ENCODE measurements around the gene MMS22L.
A peak's percentile ranks its signal among the peaks of the same experiment; 100 is the strongest.

The MMS22L gene, protein sequence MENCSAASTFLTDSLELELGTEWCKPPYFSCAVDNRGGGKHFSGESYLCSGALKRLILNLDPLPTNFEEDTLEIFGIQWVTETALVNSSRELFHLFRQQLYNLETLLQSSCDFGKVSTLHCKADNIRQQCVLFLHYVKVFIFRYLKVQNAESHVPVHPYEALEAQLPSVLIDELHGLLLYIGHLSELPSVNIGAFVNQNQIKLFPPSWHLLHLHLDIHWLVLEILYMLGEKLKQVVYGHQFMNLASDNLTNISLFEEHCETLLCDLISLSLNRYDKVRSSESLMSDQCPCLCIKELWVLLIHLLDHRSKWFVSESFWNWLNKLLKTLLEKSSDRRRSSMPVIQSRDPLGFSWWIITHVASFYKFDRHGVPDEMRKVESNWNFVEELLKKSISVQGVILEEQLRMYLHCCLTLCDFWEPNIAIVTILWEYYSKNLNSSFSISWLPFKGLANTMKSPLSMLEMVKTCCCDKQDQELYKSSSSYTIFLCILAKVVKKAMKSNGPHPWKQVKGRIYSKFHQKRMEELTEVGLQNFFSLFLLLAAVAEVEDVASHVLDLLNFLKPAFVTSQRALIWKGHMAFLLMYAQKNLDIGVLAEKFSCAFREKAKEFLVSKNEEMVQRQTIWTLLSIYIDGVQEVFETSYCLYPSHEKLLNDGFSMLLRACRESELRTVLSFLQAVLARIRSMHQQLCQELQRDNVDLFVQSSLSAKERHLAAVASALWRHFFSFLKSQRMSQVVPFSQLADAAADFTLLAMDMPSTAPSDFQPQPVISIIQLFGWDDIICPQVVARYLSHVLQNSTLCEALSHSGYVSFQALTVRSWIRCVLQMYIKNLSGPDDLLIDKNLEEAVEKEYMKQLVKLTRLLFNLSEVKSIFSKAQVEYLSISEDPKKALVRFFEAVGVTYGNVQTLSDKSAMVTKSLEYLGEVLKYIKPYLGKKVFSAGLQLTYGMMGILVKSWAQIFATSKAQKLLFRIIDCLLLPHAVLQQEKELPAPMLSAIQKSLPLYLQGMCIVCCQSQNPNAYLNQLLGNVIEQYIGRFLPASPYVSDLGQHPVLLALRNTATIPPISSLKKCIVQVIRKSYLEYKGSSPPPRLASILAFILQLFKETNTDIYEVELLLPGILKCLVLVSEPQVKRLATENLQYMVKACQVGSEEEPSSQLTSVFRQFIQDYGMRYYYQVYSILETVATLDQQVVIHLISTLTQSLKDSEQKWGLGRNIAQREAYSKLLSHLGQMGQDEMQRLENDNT

DNA sequence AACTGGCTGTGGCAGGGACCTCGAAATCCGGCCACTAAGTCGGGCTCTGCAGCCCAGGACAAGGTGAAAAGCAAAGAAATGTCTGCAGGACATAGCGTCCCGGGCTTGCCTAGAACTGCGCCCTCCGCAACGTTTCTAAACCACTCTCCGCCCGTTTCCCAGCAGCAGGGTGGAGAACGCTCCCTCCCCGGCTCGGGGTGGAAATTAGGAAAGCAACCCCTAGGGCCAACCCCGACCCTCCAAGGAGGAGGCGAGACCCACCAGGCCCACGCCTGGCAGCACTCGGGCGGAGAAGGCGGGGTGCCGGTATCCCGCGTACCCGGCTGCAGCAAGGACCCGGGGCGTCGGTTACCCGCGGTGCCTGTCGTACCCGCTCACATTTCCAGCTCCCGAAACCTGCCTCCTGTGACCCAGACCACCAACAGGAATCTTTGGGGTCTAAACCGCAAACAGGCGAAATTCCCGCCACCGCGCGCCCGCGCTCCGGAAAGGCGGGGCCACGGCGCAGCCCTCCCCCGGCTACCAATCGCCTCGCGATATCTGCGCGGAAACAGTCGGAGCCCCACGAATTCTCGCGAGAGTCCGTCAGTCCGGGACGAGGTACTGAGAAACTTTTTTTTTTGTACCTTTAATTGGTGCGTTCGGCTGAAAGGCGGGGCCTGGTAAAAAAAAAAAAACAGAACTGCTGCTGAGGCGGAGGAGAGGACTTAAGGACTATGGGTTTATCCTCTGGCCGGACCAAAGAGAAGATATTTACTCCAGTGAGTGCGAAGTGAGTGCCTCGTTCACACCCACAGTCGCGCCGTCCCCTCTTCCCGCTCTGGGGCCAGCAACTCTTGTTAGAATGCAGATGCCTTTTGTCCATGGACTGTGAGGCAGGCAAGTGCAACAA, at the start of gene MMS22L:
MMS22L (minus strand) TSS at position 491 of the 892 bp plus-strand sequence. CDS start 739 bp downstream, outside the sequence.
- DNase-seq (ENCODE audit: low read depth), result peak; percentile 93

DNA sequence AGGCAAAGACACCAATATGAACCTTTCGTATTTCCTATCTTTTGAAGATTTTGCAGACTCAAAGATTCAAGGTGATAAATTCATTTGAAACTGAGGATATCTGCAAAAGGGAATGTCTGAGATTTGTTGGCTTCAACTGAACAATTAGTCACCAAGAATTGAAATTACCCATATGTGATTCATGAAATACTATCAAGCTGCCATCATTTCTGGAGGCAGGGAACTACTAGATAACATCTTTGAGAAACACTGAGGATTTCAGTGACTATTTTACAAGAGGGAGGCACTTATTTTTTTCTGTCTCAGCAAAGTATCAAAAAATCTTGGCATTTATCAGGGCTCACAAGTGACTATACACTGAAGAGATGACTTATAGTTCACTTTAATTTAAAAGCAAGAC, 39.8 kb upstream of the MMS22L start:
- DNase-seq (ENCODE audit: low read depth), result no peak

DNA sequence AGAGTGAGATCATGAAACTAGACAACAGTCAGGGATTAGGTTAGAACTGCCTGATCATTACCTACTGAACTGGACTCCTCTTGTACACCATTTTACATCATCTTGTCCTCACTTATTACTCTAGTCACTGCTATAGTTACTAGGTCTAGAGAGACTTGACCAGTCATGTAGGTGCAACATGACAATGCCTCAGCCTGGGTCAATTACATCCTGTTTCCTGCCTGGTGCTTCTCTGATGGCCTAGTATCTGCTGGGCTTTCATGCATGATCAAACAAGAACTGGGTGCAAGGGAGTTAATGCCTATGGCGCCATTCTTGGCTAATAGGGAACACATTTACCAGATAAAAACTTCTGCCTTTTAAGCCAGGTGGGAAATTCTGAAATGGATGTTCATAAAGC, 39.2 kb upstream of the MMS22L start:
- no peak for DNase-seq (ENCODE audit: low read depth)

DNA sequence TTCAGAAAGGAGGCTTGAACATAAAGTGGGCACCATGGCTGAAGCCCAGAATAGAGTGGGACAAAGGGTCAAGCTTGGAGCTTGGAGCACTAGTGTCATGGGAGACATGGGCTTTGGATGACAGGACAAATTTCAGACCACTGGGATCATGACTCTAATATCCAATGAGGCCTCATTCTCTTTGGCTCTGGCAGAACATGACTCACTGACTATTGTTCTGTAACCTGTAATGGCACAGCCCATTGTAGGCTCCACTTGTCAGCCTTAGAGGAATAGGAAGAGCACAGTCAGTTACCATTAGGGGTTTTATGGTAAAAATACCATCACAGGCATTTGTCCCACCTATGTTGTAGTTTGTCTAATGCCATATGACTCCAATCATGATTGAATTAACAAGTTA, 34.0 kb upstream of the MMS22L start:
- no peak for DNase-seq (ENCODE audit: low read depth)

DNA sequence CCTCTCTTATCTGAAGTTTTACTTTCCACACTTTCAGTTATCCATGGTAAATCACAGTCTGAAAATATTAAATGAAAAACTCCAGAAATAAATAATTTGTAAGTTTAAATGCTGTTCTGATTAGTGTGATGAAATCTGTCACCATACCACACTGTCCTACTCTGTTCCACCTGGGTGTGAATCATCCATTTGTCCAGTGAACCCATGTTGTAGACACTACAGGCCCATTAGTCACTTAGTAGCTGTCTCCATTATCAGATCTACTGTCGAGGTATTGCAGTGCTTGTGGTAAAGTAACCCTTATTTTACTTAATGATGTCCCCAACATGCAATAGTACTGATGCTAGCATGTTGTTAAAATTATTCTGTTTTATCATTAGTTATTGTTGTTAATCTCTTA, 29.2 kb upstream of the MMS22L start:
- DNase-seq (ENCODE audit: low read depth), result no peak

DNA sequence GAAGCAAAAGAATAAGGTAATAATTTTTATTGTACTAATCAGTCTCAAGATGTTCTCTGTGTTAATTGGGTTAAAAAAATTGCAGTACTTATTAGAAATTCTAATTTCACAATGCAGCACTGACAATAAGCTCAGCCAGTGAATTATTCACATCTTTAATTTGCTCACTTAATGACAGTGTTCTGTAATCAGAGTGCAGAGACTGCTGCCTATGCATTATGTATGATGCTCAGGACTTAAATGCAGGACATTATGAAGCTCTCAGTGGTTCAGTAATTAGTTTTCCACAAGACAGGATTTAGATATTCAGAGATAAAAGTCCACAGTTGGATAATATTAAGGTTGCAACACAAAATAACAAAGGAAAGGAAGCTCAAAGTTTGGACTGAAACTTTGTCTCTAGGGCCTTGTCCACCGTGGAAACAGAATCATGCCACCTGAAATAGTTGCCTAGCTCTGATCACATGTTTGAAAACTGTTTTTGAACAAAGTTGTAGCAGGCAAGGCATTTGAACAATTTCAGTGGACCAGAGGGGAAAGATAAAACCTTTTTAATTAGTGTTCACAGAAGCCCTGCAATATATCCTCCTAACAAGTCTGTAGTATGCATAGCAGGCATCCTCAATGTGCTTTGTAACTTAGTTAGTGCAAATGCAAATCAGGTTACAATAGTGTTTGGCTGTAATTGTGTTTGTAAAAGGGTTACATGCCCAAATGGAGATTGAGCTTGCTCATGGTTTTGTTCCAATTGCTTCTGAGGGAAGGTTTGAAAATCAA, 23.7 kb upstream of the MMS22L start:
- no peak for DNase-seq (ENCODE audit: low read depth)

DNA sequence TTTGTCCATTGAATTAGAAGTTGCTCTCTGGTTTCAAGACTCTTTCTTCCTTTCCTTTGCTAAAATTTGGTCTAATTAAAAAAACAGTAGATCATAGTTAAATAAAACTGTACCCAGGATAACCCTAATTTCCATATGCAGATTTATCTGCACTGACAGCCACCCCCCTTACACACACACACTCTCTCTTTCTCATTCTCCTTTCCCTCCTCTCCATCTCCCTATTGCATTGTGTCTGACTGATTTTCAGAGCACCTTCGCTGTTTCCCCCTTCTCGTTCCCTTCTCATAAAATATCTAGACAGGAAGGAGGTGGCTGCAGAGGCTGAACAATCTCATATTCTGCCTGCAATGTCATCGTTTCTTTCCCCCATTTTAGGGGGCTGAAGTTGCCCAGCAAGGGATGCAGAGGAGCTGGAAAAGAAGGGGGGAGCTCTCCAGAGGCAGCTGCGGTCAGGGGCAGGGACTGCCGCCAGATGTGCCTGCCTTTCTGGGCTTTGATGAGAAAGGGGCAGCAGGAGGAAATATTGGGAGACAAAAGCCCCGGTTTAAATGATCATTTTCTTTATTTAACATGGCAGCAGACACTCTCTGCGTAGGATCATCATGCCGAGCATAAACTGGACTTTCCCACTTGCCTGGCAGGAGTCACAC, 22.5 kb upstream of the MMS22L start:
- no peak for DNase-seq (ENCODE audit: low read depth)

DNA sequence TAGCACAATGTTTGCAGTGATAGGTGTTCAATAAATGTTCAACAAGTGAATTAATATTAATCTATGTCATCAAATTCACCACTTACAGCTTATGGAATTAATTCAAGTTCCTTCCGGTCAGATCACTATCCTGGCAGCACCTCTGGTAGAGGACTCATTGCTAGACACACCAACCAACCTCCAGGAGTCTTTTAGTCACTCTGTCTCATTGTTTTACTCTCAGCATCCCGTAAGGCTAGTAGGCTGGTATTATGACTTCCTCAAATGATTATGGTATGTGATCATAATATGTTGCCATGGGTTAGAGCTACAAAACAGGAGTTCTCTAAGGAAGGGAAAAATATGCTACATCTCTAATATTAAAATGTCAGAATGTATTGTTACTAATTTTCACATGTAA, 21.7 kb upstream of the MMS22L start:
- DNase-seq (ENCODE audit: low read depth), result no peak

DNA sequence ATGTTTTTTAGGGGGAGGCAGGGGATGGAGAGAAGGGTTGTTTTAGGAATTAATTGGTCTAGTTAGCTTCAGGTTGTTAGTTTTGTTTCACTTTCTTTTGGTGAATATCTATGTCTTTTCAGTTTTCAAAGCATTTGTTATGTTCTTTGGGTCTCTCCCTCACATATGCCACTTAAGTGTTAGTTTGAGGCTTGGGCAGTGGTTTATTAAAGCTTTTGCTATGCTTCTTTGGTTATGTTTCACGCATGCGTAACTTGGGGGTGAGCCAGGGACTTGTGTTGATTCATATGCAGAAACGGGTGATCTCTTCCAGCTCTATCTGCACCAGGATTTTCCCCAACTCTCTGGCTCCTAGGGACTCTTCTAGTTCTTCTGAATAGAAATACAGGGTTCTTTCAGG, 11.4 kb upstream of the MMS22L start:
- DNase-seq (ENCODE audit: low read depth), result peak; percentile 42

DNA sequence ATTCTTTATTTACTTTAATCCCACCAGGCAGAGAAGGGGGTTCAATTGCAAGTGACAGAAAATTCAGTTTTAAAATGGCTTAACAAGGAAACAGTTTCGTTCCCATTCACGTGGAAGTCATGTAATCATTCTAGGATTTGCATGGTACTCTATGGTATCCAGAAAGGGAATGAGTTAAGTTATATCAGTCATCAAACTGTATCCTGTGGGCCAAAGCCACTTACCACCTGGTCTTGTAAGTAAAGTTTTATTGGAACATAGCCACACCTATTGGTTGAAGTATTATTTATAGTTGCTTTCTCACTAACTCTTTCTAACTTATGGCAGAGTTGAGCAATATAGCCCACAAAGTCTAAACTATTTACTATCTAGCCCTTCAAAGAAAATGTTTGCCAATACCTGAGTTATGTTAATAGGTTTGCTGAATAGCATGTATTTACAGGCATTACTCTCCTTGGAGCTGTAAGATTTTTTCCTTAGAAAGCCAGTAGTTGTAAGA, 10.2 kb upstream of the MMS22L start:
- DNase-seq (ENCODE audit: low read depth), result no peak

DNA sequence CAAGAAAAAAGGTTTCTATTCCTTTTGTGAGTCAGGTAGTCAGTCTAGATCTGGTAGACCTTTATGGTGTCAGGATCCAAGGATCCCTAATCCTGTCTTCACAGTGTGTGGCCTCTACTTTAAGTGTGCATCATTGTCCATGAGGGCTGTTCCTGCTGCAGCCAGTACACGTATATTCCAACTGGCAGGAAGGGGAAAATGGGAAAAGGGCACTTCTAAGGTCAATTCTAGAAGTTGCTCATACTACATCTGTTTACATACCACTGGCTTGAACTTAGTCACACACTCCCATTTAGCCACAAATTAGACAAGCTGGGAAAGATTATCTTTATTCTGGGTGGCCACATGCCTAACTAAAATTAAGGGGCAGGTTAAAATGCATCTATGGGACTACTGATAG, 9.7 kb upstream of the MMS22L start:
- no peak for DNase-seq (ENCODE audit: low read depth)

DNA sequence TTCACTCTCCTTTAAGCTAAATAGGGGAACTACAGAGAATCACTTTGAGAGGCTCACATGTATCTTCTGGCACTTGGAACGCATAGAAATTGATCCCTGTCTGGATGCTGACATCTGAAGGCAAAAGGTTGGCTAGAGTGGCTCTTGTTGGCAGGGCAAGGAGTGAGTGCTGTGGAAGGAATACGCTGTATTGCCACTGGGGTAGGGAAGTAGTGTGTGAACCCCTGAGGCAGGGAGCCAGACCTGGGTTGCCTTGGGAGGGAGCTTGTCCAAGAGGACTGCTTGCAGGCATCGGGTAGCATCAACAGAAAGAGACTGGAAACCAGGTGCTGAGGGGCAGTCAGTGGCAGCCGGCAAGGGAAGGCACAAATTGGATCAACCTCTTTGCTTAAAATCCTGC, 8.9 kb upstream of the MMS22L start:
- no peak for DNase-seq (ENCODE audit: low read depth)

DNA sequence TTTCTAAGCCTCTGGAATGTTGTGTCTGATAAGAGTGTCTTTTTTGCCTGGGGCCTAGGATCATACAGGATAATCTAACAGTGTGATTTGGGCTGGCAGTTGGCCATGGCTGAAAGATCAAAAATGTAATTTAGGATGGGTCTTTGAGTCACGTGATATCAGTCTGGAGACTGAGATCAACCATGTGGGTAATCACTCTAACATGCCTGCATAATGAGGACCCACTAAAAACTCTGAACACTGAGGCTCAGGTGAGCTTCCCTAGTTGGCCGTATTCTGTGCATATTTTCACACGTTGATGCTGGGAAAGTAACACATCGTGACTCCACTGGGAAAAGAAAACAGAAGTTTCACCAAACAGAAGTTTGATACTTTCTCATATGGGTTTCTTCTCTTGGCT, 6.3 kb upstream of the MMS22L start:
- no peak for DNase-seq (ENCODE audit: low read depth)

DNA sequence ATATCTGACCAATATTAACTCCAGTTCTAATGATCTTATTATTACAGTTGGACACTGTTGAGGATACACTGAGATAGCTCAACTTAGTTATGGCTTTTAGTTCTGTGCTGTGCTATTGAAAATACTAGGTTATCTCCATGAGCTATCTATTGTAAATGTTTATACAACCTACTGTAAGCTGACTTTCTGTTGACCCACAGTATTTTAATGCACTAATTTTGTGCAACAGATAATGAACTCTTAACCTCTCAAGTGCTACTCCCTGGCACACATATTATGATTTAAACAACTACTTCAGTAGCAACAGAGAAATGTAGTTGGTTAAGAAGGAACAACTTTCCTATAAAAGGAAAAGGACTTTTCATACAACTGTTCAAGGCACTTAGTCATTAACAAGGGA, 5.2 kb upstream of the MMS22L start:
- DNase-seq (ENCODE audit: low read depth), result no peak

DNA sequence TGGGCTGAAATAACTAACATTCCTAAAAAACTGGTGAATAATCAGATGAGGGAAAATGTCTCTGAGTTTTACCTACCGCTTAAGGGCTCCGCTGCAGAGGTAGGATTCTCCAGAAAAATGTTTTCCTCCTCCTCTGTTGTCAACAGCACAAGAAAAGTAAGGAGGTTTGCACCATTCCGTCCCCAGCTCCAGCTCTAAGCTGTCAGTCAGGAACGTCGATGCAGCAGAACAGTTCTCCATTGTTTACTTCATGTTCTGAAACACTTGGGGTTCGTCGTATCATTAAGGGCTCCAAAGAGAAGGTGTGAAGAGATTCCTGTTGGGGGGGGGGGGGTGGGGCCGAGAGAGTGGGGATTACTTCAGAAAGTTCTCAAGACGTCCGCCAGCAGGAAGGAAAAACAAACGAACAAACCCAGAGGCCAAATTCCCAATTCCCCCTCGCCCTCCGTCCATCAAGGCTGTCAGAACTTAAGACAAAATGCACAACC, 734 bp downstream of the MMS22L start:
- DNase-seq (ENCODE audit: low read depth), result no peak

DNA sequence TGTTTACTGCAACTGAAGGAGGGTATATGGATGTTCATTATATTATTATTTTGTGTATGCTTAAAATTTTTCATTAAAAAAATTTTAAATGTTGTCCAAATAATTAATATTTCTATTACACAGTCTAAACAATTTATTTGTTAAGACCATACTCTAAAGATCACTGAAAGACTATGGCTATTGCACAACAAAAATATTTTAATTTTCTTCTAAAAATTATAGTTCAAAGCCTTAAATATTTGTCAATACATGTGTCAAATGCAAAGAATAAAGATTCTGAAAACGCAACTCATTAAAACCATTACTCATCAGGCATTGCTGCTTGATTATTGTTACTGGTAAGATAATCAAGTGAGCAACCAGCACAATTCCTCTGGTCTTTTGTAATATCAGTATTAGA, 2.2 kb downstream of the MMS22L start:
- DNase-seq (ENCODE audit: low read depth), result no peak

DNA sequence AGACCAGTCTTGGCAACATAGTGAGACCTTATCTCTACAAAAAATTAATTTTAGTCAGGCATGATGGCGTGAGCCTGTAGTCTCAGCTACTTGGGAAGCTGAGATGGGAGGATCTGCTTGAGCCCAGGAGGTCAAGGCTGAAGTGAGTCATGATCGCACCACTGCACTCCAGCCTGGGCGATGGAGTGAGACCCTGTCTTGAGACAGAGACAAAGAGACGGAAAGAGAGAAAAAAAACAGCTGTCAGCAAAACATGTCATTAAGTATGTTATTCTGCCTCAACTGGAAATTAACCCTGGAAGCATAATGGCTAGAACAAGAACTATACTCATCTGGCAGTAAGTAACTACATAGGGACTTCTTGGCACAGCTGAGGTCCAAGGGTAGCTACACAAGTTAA, 7.2 kb downstream of the MMS22L start:
- DNase-seq (ENCODE audit: low read depth), result no peak

DNA sequence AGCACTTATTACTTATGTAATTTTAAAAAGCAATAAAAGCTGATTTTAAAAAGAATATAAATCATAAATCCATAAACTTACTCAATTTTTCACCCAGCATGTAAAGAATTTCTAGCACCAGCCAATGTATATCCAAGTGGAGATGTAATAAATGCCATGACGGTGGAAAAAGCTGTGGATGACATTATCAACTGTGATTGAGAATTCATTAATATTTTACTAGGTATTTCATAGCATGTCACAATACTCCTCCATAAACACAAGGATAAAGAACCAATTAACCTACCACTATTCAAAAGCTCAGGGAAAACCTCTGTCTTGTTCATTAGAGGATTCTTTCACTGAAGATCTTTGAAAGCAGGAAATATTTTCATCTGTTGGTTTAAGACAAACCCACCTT, 13.2 kb downstream of the MMS22L start:
- no peak for DNase-seq (ENCODE audit: low read depth)

DNA sequence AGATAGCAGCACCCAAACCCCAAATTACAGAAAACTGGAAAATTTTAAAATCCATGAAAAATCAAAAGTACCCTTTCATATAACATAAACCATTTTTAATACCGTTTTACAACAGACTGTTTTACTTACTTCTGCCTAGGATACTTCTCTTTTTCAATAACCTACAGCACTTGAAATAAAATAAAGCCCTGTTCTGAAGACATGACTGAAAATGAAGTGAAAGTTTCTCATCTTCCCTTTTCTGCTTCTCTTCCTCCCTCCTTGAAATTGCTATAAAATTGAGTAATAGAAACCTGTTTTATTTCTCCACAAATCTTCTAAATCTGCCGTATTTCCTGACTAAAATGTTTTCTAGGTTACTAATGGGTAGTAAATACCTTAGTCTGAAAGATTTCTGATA, 20.3 kb downstream of the MMS22L start:
- no peak for DNase-seq (ENCODE audit: low read depth)

DNA sequence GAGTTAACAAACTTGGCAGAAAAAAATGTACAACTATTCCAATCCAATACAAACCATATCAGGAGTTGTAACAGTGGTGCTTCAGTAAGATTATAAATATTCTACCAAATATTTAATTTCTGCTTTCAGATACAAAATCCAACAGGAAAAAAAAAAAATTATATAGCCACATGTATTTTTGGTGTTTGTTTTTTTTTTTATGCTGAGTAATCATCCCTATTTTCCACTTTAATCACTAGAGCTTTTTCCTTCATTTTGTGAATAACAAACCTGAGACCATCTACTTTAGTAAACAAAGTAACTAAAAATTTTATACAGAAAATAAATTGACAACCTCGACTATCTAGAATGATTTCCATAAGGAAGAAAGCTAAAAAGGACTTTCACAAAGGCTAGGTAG, 36.2 kb downstream of the MMS22L start:
- no peak for DNase-seq (ENCODE audit: low read depth)
